SK-N-SH treated with all-trans-retinoic acid at 6 μM for 48 hours (cell line): Measurements from ENCODE around the gene PRR12.

ENCODE experiments used
- ATAC-seq: fragments of 200-7000 bp; cut with Tn5 transposase; 3 replicates; pipeline ENCODE4 v1.9.1; 2020; ENCODE audit warnings: mild to moderate bottlenecking, moderate library complexity
- ARNTL ChIP-seq: fragments of 450-650 bp; formaldehyde crosslinking; IDR thresholded peaks from 2 replicates; pipeline ENCODE4 v1.5.0; 2020; ENCODE audit warnings: low read depth, mild to moderate bottlenecking, moderate library complexity, borderline replicate concordance
- BACH2 ChIP-seq: fragments of 250-450 bp; sonication (Bioruptor Pico); IDR thresholded peaks from 2 replicates; pipeline ENCODE4 v1.9.0; 2021; ENCODE audit warnings: mild to moderate bottlenecking, borderline replicate concordance
- CREB5 ChIP-seq: fragments of 250-450 bp; sonication (Bioruptor Pico); IDR thresholded peaks from 2 replicates; pipeline ENCODE4 v1.5.1; 2020; ENCODE audit warnings: low read depth, mild to moderate bottlenecking, moderate library complexity
- CSDC2 ChIP-seq: fragments of 250-450 bp; sonication (Bioruptor Pico); IDR thresholded peaks from 2 replicates; pipeline ENCODE4 v1.5.0; 2020; ENCODE audit warnings: mild to moderate bottlenecking, moderate library complexity
- CSRNP3 ChIP-seq: fragments of 250-450 bp; sonication (Bioruptor Pico); IDR thresholded peaks from 2 replicates; pipeline ENCODE4 v1.5.1; 2021; ENCODE audit warnings: mild to moderate bottlenecking, moderate library complexity
- PATZ1 ChIP-seq: fragments of 250-450 bp; sonication (Bioruptor Pico); IDR thresholded peaks from 2 replicates; pipeline ENCODE4 v1.8.0; 2020; ENCODE audit warnings: mild to moderate bottlenecking, moderate library complexity, borderline replicate concordance
- POU6F1 ChIP-seq: fragments of 250-450 bp; sonication (Bioruptor Pico); IDR thresholded peaks from 2 replicates; pipeline ENCODE4 v1.8.0; 2021; ENCODE audit warnings: low read depth, mild to moderate bottlenecking, moderate library complexity, borderline replicate concordance
- RARB ChIP-seq: fragments of 250-450 bp; sonication (Bioruptor Pico); IDR thresholded peaks from 2 replicates; pipeline ENCODE4 v1.8.0; 2021; ENCODE audit warnings: mild to moderate bottlenecking, moderate library complexity
- SNAI2 ChIP-seq: fragments of 250-450 bp; sonication (Bioruptor Pico); IDR thresholded peaks from 2 replicates; pipeline ENCODE4 v1.5.0; 2020; ENCODE audit warnings: mild to moderate bottlenecking, moderate library complexity
- TCF4 ChIP-seq: fragments of 250-450 bp; sonication (Bioruptor Pico); IDR thresholded peaks from 2 replicates; pipeline ENCODE4 v1.8.0; 2021; ENCODE audit warnings: mild to moderate bottlenecking, moderate library complexity, borderline replicate concordance
- ZC3H10 ChIP-seq: fragments of 250-450 bp; sonication (Bioruptor Pico); IDR thresholded peaks from 2 replicates; pipeline ENCODE4 v1.5.1; 2021; ENCODE audit warnings: mild to moderate bottlenecking, moderate library complexity
- ZNF565 ChIP-seq: fragments of 450-650 bp; formaldehyde crosslinking; conservative IDR thresholded peaks from 2 replicates; pipeline ENCODE4 v1.5.0; 2020; ENCODE audit warnings: low read depth, mild to moderate bottlenecking, moderate library complexity
- ZNF70 ChIP-seq: fragments of 450-650 bp; formaldehyde crosslinking; IDR thresholded peaks from 2 replicates; pipeline ENCODE4 v1.5.0; 2020; ENCODE audit warnings: mild to moderate bottlenecking, moderate library complexity

PRR12 gene

GRCh38 chr19:49658566-49659442, 67.8 kb downstream of the PRR12 start:
- TF ChIP-seq ARNTL (CRISPR knock-in tag) (no peak), POU6F1 (no peak), CSRNP3 (CRISPR knock-in tag) (no peak), ZC3H10 (CRISPR knock-in tag) (no peak), TCF4 (CRISPR knock-in tag) (no peak), PATZ1 (CRISPR knock-in tag) (no peak), SNAI2 (CRISPR knock-in tag) (no peak), CREB5 (no peak)
- no peak for ATAC-seq

GRCh38 chr19:49660338-49660961, 69.5 kb downstream of the PRR12 start:
- no peak for ATAC-seq
- TF ChIP-seq RARB (CRISPR knock-in tag) (no peak), ZNF70 (CRISPR knock-in tag) (no peak), CSDC2 (CRISPR knock-in tag) (no peak), PATZ1 (CRISPR knock-in tag) (no peak), SNAI2 (CRISPR knock-in tag) (no peak), TCF4 (CRISPR knock-in tag) (no peak)
- TF ChIP-seq, all 23 proteins: peak for 0

GRCh38 chr19:49662011-49662410, 71.0 kb downstream of the PRR12 start:
- no peak for ATAC-seq
- TF ChIP-seq CSRNP3 (CRISPR knock-in tag) (no peak), BACH2 (CRISPR knock-in tag) (no peak)

GRCh38 chr19:49663224-49663623, 72.2 kb downstream of the PRR12 start:
- ATAC-seq, result no peak
- no peak for TF ChIP-seq ZC3H10 (CRISPR knock-in tag)
- TF ChIP-seq CSRNP3 (CRISPR knock-in tag), result no peak
- no peak for TF ChIP-seq ZNF70 (CRISPR knock-in tag)
- no peak for TF ChIP-seq ZNF565 (CRISPR knock-in tag)
